WTC11 (cell line): Measurements from ENCODE around the gene CBY3. TPM values are rescaled to one million over a fixed set of nuclear protein-coding genes. Genes with fewer than 3 reads are reported as not detected.

Experiments
- ATAC-seq: fragments of 200-7000 bp; cut with Tn5 transposase; 2 replicates; pipeline ENCODE4 v1.10.0; 2021; ENCODE audit warnings: mild to moderate bottlenecking, moderate library complexity
- CTCF ChIA-PET: fragments of 300-600 bp; sonication (Branson Sonifier 250); formaldehyde crosslinking; loops from one replicate; lab custom pipeline; 2021; ENCODE audit warnings: antibody characterized with exemption; lab: Charles Lee
- POLR2A ChIA-PET: fragments of 350-600 bp; sonication (Branson Sonifier 250); formaldehyde crosslinking; loops from one replicate; lab custom pipeline; 2021; ENCODE audit warnings: antibody characterized with exemption; lab: Charles Lee
- DNase-seq: peaks from one replicate; pipeline ENCODE4 v3.0.0; 2021; ENCODE audit warnings: low spot score
- H3K27ac Mint-ChIP-seq: 2 replicates; pipeline ENCODE4 v1.8.0; 2021; ENCODE audit warnings: mixed read lengths
- H3K27me3 Mint-ChIP-seq: 2 replicates; pipeline ENCODE4 v1.8.0; 2021; ENCODE audit warnings: low read depth, mild to moderate bottlenecking, moderate library complexity, mixed read lengths
- H3K36me3 Mint-ChIP-seq: 2 replicates; pipeline ENCODE4 v1.8.0; 2021; ENCODE audit warnings: mixed read lengths
- H3K4me1 Mint-ChIP-seq: 2 replicates; pipeline ENCODE4 v1.8.0; 2022; ENCODE audit warnings: mixed read lengths
- H3K4me3 Mint-ChIP-seq: 2 replicates; pipeline ENCODE4 v1.8.0; 2021; ENCODE audit warnings: mild to moderate bottlenecking, moderate library complexity, mixed read lengths
- H3K9me3 Mint-ChIP-seq: 2 replicates; pipeline ENCODE4 v1.8.0; 2021; ENCODE audit warnings: mixed read lengths
- CBFB ChIP-seq: sonication (generic); formaldehyde crosslinking; IDR thresholded peaks from 2 replicates; pipeline ENCODE4 v1.8.1; 2022; ENCODE audit warnings: mild to moderate bottlenecking, low read depth, missing genetic modification reagents
- ESRRA ChIP-seq: sonication (generic); formaldehyde crosslinking; IDR thresholded peaks from 2 replicates; pipeline ENCODE4 v1.8.1; 2022; ENCODE audit warnings: mild to moderate bottlenecking, missing genetic modification reagents, borderline replicate concordance
- FOXJ3 ChIP-seq: sonication (generic); formaldehyde crosslinking; IDR thresholded peaks from 2 replicates; pipeline ENCODE4 v1.9.0; 2021; ENCODE audit warnings: missing genetic modification reagents, mild to moderate bottlenecking, borderline replicate concordance
- FOXK1 ChIP-seq: sonication (generic); formaldehyde crosslinking; IDR thresholded peaks from 2 replicates; pipeline ENCODE4 v1.8.0; 2022; ENCODE audit warnings: mild to moderate bottlenecking, moderate library complexity, missing genetic modification reagents
- FOXP4 ChIP-seq: sonication (generic); formaldehyde crosslinking; IDR thresholded peaks from 2 replicates; pipeline ENCODE4 v1.8.0; 2022; ENCODE audit warnings: mild to moderate bottlenecking, missing genetic modification reagents
- GTF2I ChIP-seq: fragments of 250-450 bp; sonication (Bioruptor Pico); conservative IDR thresholded peaks from 2 replicates; pipeline ENCODE4 v1.4.0; 2021; ENCODE audit warnings: mild to moderate bottlenecking
- HMGA2 ChIP-seq: fragments of 250-450 bp; sonication (Bioruptor Pico); IDR thresholded peaks from 2 replicates; pipeline ENCODE4 v1.4.0; 2021; ENCODE audit warnings: mild to moderate bottlenecking, moderate library complexity
- KAT7 ChIP-seq: sonication (generic); formaldehyde crosslinking; IDR thresholded peaks from 2 replicates; pipeline ENCODE4 v1.8.1; 2023; ENCODE audit warnings: missing genetic modification reagents, mild to moderate bottlenecking, borderline replicate concordance
- MYBL2 ChIP-seq: sonication (generic); formaldehyde crosslinking; IDR thresholded peaks from 2 replicates; pipeline ENCODE4 v1.8.1; 2023; ENCODE audit warnings: mild to moderate bottlenecking, moderate library complexity, missing genetic modification reagents
- NFE2L1 ChIP-seq: sonication (generic); formaldehyde crosslinking; IDR thresholded peaks from 2 replicates; pipeline ENCODE4 v1.8.1; 2023; ENCODE audit warnings: missing genetic modification reagents
- NR2C2 ChIP-seq: sonication (generic); formaldehyde crosslinking; IDR thresholded peaks from 2 replicates; pipeline ENCODE4 v1.8.0; 2022; ENCODE audit warnings: mild to moderate bottlenecking, missing genetic modification reagents
- OVOL2 ChIP-seq: fragments of 250-450 bp; sonication (Bioruptor Pico); IDR thresholded peaks from 2 replicates; pipeline ENCODE4 v1.9.0; 2021; ENCODE audit warnings: mild to moderate bottlenecking, borderline replicate concordance
- RELA ChIP-seq: sonication (generic); formaldehyde crosslinking; IDR thresholded peaks from 2 replicates; pipeline ENCODE4 v1.8.1; 2022; ENCODE audit warnings: missing genetic modification reagents, mild to moderate bottlenecking, borderline replicate concordance
- SMAD4 ChIP-seq: sonication (generic); formaldehyde crosslinking; IDR thresholded peaks from 2 replicates; pipeline ENCODE4 v1.8.0; 2022; ENCODE audit warnings: mild to moderate bottlenecking, missing genetic modification reagents
- TEAD1 ChIP-seq: sonication (generic); formaldehyde crosslinking; IDR thresholded peaks from 2 replicates; pipeline ENCODE4 v1.8.0; 2022; ENCODE audit warnings: mild to moderate bottlenecking, missing genetic modification reagents
- TEAD4 ChIP-seq: sonication (generic); formaldehyde crosslinking; IDR thresholded peaks from 2 replicates; pipeline ENCODE4 v1.8.0; 2022; ENCODE audit warnings: mild to moderate bottlenecking, missing genetic modification reagents
- TP53 ChIP-seq: sonication (generic); formaldehyde crosslinking; IDR thresholded peaks from 2 replicates; pipeline ENCODE4 v1.8.1; 2023; ENCODE audit warnings: mild to moderate bottlenecking, missing genetic modification reagents
- ZBTB21 ChIP-seq: sonication (generic); formaldehyde crosslinking; IDR thresholded peaks from 2 replicates; pipeline ENCODE4 v1.8.1; 2023; ENCODE audit warnings: mild to moderate bottlenecking, missing genetic modification reagents, borderline replicate concordance
- ZNF121 ChIP-seq: sonication (generic); formaldehyde crosslinking; IDR thresholded peaks from 2 replicates; pipeline ENCODE4 v1.8.0; 2023; ENCODE audit warnings: missing genetic modification reagents
- ZNF138 ChIP-seq: sonication (generic); formaldehyde crosslinking; conservative IDR thresholded peaks from 2 replicates; pipeline ENCODE4 v1.8.1; 2022; ENCODE audit warnings: mild to moderate bottlenecking, moderate library complexity, missing genetic modification reagents
- ZNF263 ChIP-seq: sonication (generic); formaldehyde crosslinking; IDR thresholded peaks from 2 replicates; pipeline ENCODE4 v1.8.1; 2022; ENCODE audit warnings: low read depth, mild to moderate bottlenecking, moderate library complexity, missing genetic modification reagents
- ZNF317 ChIP-seq: sonication (generic); formaldehyde crosslinking; IDR thresholded peaks from 2 replicates; pipeline ENCODE4 v1.8.1; 2023; ENCODE audit warnings: low read depth, mild to moderate bottlenecking, moderate library complexity, missing genetic modification reagents, borderline replicate concordance
- ZNF512 ChIP-seq: sonication (generic); formaldehyde crosslinking; IDR thresholded peaks from 2 replicates; pipeline ENCODE4 v1.8.1; 2022; ENCODE audit warnings: missing genetic modification reagents, borderline replicate concordance
- total RNA-seq: library from RNA; stranded (reverse); gene quantifications from 3 replicates; pipeline ENCODE4 v1.2.3, GENCODE V29; 2021
- TF ChIP-seq, protein P1 (sequence below): sonication (generic); formaldehyde crosslinking; IDR thresholded peaks from 2 replicates; pipeline ENCODE4 v1.8.1; 2023; ENCODE audit warnings: mild to moderate bottlenecking, moderate library complexity, missing genetic modification reagents
- TF ChIP-seq, protein P2 (sequence below): sonication (generic); formaldehyde crosslinking; IDR thresholded peaks from 2 replicates; pipeline ENCODE4 v1.8.1; 2023; ENCODE audit warnings: mild to moderate bottlenecking, missing genetic modification reagents, moderate library complexity
- TF ChIP-seq, protein P3 (sequence below): sonication (generic); formaldehyde crosslinking; IDR thresholded peaks from 2 replicates; pipeline ENCODE4 v1.8.0; 2022; ENCODE audit warnings: mild to moderate bottlenecking, missing genetic modification reagents

The CBY3 gene
- total RNA-seq, 1 experiment from 2014 or later, result 0.37 TPM

GRCh38 chr5:179680014-179680779 lies 637 bp downstream of the CBY3 start:
- peaks cover 13% of the 10 kb centered on the region for H3K4me1 Mint-ChIP-seq
- ATAC-seq, result no peak
- POLR2A ChIA-PET, result interaction anchor here (1.0 kb wide), 1 partner anchor 56 kb away, joined by 4 read pairs; the partner anchor contains the start of gene HNRNPH1
- DNase-seq, result no peak
- TF ChIP-seq ZNF263 (CRISPR knock-in tag), result no peak
- no peak for TF ChIP-seq GTF2I (CRISPR knock-in tag)
- TF ChIP-seq HMGA2 (CRISPR knock-in tag), result no peak
- TF ChIP-seq, protein P1, sequence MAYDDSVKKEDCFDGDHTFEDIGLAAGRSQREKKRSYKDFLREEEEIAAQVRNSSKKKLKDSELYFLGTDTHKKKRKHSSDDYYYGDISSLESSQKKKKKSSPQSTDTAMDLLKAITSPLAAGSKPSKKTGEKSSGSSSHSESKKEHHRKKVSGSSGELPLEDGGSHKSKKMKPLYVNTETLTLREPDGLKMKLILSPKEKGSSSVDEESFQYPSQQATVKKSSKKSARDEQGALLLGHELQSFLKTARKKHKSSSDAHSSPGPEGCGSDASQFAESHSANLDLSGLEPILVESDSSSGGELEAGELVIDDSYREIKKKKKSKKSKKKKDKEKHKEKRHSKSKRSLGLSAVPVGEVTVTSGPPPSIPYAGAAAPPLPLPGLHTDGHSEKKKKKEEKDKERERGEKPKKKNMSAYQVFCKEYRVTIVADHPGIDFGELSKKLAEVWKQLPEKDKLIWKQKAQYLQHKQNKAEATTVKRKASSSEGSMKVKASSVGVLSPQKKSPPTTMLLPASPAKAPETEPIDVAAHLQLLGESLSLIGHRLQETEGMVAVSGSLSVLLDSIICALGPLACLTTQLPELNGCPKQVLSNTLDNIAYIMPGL (CRISPR knock-in tag), result no peak
- no peak for TF ChIP-seq OVOL2 (CRISPR knock-in tag)
- TF ChIP-seq ZBTB21 (CRISPR knock-in tag), result no peak
- TF ChIP-seq ESRRA (CRISPR knock-in tag), result no peak
- TF ChIP-seq, all 79 proteins: peak for 0
- Mint-ChIP-seq H3K36me3 (peaks cover 12% of the 10 kb centered on the region), H3K4me3 (peak overlapping the region; percentile 20; the same call in 1 of the 2 replicates), H3K9me3 (peaks cover 4% of the 10 kb centered on the region; the same call in 1 of the 2 replicates), H3K27me3 (peaks cover 15% of the 10 kb centered on the region), H3K27ac (no peak overlapping the region; the same call in 1 of the 2 replicates)
- CTCF ChIA-PET, result interaction anchor here (0.6 to 3.3 kb wide), 9 partner anchors 9 to 347 kb away, joined by 3 to 27 read pairs (median 4); no protein-coding TSS in a partner anchor

GRCh38 chr5:179679014-179679674 lies 1.7 kb downstream of the CBY3 start:
- ATAC-seq (peak; percentile 55), DNase-seq (peak; percentile 84)
- peak overlapping the region; percentile 77 for H3K27ac Mint-ChIP-seq
- H3K27me3 Mint-ChIP-seq, result peaks cover 15% of the 10 kb centered on the region
- peak overlapping the region; percentile 92 for H3K4me3 Mint-ChIP-seq
- H3K9me3 Mint-ChIP-seq, result peaks cover 4% of the 10 kb centered on the region; the same call in 1 of the 2 replicates
- ChIA-PET POLR2A (interaction anchor here (0.6 to 2.7 kb wide), 5 partner anchors 10 to 328 kb away, joined by 3 to 15 read pairs (median 7); partner anchors contain the start of gene HNRNPH1), CTCF (interaction anchor here (0.7 to 3.3 kb wide), 10 partner anchors 10 to 100 kb away, joined by 3 to 27 read pairs (median 4); partner anchors contain the start of gene MAML1)
- H3K36me3 Mint-ChIP-seq, result peaks cover 15% of the 10 kb centered on the region
- peaks cover 13% of the 10 kb centered on the region for H3K4me1 Mint-ChIP-seq
- TF ChIP-seq ZNF512 (CRISPR knock-in tag), result peak; percentile 95; the same call in 1 of the 2 replicates
- TF ChIP-seq TP53 (CRISPR knock-in tag), result peak; percentile 77; the same call in 1 of the 2 replicates
- TF ChIP-seq NR2C2 (CRISPR knock-in tag), result no peak
- peak; percentile 24; the same call in 1 of the 2 replicates for TF ChIP-seq ESRRA (CRISPR knock-in tag)
- peak; percentile 85 for TF ChIP-seq NFE2L1 (CRISPR knock-in tag)
- 0 out of 2 replicates have a peak, but pooled peaks have one; percentile 23 for TF ChIP-seq KAT7
- no peak for TF ChIP-seq CBFB (CRISPR knock-in tag)
- TF ChIP-seq, protein P2, sequence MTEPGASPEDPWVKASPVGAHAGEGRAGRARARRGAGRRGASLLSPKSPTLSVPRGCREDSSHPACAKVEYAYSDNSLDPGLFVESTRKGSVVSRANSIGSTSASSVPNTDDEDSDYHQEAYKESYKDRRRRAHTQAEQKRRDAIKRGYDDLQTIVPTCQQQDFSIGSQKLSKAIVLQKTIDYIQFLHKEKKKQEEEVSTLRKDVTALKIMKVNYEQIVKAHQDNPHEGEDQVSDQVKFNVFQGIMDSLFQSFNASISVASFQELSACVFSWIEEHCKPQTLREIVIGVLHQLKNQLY (CRISPR knock-in tag), result 0 out of 2 replicates have a peak, but pooled peaks have one; percentile 95
- TF ChIP-seq MYBL2, result no peak; the same call in 1 of the 2 replicates
- peak; percentile 25; the same call in 1 of the 2 replicates for TF ChIP-seq RELA (CRISPR knock-in tag)
- no peak; the same call in 1 of the 2 replicates for TF ChIP-seq ZNF138 (CRISPR knock-in tag)
- TF ChIP-seq FOXP4 (CRISPR knock-in tag), result peak; percentile 33
- peak; percentile 47; the same call in 1 of the 2 replicates for TF ChIP-seq TEAD1
- peak; percentile 54; the same call in 1 of the 2 replicates for TF ChIP-seq TEAD4 (CRISPR knock-in tag)
- TF ChIP-seq ZNF121 (CRISPR knock-in tag), result no peak
- no peak for TF ChIP-seq HMGA2 (CRISPR knock-in tag)
- TF ChIP-seq FOXK1 (CRISPR knock-in tag), result peak; percentile 63; the same call in 1 of the 2 replicates
- peak; percentile 19; the same call in 1 of the 2 replicates for TF ChIP-seq FOXJ3 (CRISPR knock-in tag)
- TF ChIP-seq SMAD4 (CRISPR knock-in tag), result peak; percentile 92
- TF ChIP-seq ZNF317 (CRISPR knock-in tag), result no peak; the same call in 1 of the 2 replicates
- TF ChIP-seq, protein P3, sequence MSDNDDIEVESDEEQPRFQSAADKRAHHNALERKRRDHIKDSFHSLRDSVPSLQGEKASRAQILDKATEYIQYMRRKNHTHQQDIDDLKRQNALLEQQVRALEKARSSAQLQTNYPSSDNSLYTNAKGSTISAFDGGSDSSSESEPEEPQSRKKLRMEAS (CRISPR knock-in tag), result peak; percentile 97
